ENCODE results near the gene PKMYT1. TPM values are rescaled to one million over a fixed set of nuclear protein-coding genes. Genes with fewer than 3 reads are reported as not detected.
A peak's percentile ranks its signal among the peaks of the same experiment; 100 is the strongest.

The PKMYT1 gene
- total and polyA plus RNA-seq, 9 of the 15 experiments (the other 6 are each of a cell fraction or from before 2014, with no cell fraction given), result 8.7 to 201 (median 37.8) TPM

DNA sequence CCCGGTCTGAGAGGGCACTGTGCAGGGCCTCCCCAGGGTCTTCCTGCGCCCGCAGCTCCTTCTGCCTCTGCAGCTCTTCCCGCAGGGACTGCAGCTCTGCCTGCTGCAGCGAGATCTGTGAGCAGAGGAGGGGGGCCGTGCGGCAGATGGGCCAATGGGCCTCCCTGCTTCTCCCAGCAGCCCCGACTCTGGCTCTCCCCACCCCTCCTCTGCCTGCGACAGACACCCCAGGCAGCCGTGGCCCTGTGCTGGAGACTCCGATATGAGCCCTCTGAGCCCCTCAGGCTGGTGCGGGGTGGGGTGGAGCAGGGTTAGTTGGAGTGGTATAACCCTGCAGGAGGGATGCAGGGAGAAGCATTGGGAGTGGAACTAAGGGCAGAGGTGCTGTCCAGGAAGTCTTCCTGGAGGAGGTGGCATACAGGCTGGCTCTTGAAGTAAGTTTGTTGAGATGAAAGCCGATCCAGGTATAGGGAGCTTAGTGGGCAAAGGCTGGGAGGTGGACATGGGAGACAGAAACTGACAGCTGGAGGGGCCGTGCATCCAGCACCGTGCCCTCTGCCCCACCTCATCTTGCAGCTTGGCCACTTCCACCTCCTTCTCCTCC is 48.6 kb upstream of the PKMYT1 start (continued):
- TF ChIP-seq TOE1 (IDR thresholded peaks at IDR 0.05; ENCODE audit: borderline replicate concordance), result no peak
- TF ChIP-seq TOE1 (CRISPR knock-in tag; IDR thresholded peaks at IDR 0.05; ENCODE audit: borderline replicate concordance, low read depth), result no peak
- peak; percentile 99 for TF ChIP-seq ZFP36 (IDR thresholded peaks at IDR 0.05; ENCODE audit: low read depth, low read length, partially characterized antibody)
- TF ChIP-seq SMARCA5 (IDR thresholded peaks at IDR 0.05), result peak; percentile 73; the same call in 1 of the 2 replicates
- no peak for TF ChIP-seq CREB1 (IDR thresholded peaks at IDR 0.05)
- no peak for TF ChIP-seq CREB1 (CRISPR knock-in tag; IDR thresholded peaks at IDR 0.05)
- peak; percentile 96 for TF ChIP-seq BCOR (IDR thresholded peaks at IDR 0.05)
- no peak for TF ChIP-seq RAD21 (CRISPR knock-in tag; conservative IDR thresholded peaks at IDR 0.05 in 1 of 2, IDR thresholded peaks at IDR 0.05 in 1 of 2)
- TF ChIP-seq ZBTB7A (IDR thresholded peaks at IDR 0.05; ENCODE audit: borderline replicate concordance, control insufficient read depth, low read depth, low read length), result 0 out of 2 replicates have a peak, but pooled peaks have one; percentile 7
- TF ChIP-seq KDM4B (IDR thresholded peaks at IDR 0.05; ENCODE audit: borderline replicate concordance in 2 of 2, low read depth in 1 of 2), result no peak
- peak; percentile 90 for TF ChIP-seq ZNF436 (CRISPR knock-in tag; IDR thresholded peaks at IDR 0.05)
- TF ChIP-seq STAG1 (CRISPR knock-in tag; IDR thresholded peaks at IDR 0.05; ENCODE audit: borderline replicate concordance), result 0 out of 2 replicates have a peak, but pooled peaks have one; percentile 9
- no peak for TF ChIP-seq RBM17 (IDR thresholded peaks at IDR 0.05; ENCODE audit: borderline replicate concordance, low read depth, low read length)
- TF ChIP-seq HDAC2 (IDR thresholded peaks at IDR 0.05), result peak; percentile 67; the same call in 1 of the 2 replicates
- no peak for TF ChIP-seq CCAR2 (IDR thresholded peaks at IDR 0.05; ENCODE audit: low read depth, low read length)
